Neural cell (in vitro differentiated cells): ENCODE results near the gene FBXO22. TPM values are rescaled to one million over a fixed set of nuclear protein-coding genes. Genes with fewer than 3 reads are reported as not detected.

Experiments
- H2AFZ ChIP-seq: fragments of 200-600, 300-800 bp; sonication (generic), shearing (Covaris generic); 2 replicates; pipeline ENCODE4 v1.6.0; 2014; ENCODE audit warnings: low read depth, mild to moderate bottlenecking, antibody characterized with exemption, low read length, moderate library complexity
- H3F3A ChIP-seq: fragments of 200-600 bp; shearing (Covaris generic); 2 replicates; pipeline ENCODE4 v1.6.1; 2016; ENCODE audit warnings: mild to moderate bottlenecking, moderate library complexity, mixed read lengths, antibody characterized with exemption, low read length; ENCODE audit not compliant: insufficient read depth, poor library complexity, severe bottlenecking
- H3K27ac ChIP-seq: fragments of 200-600, 300-800 bp; sonication (generic), shearing (Covaris generic); 2 replicates; pipeline ENCODE4 v1.5.1; 2014; ENCODE audit warnings: mild to moderate bottlenecking, low read length, moderate library complexity
- H3K27me3 ChIP-seq: fragments of 300-800, 200-600 bp; sonication (generic), shearing (Covaris generic); 2 replicates; pipeline ENCODE4 v1.6.0; 2014; ENCODE audit warnings: mild to moderate bottlenecking, low read depth, low read length, moderate library complexity; ENCODE audit not compliant: insufficient read depth
- H3K36me3 ChIP-seq: fragments of 300-800, 200-600 bp; sonication (generic), shearing (Covaris generic); 2 replicates; pipeline ENCODE4 v1.5.1; 2014; ENCODE audit warnings: mild to moderate bottlenecking, antibody characterized with exemption, low read length, moderate library complexity; ENCODE audit not compliant: insufficient read depth
- H3K4me2 ChIP-seq: fragments of 300-800, 200-600 bp; sonication (generic), shearing (Covaris generic); 2 replicates; pipeline ENCODE4 v1.6.0; 2014; ENCODE audit warnings: mild to moderate bottlenecking, low read length
- H3K4me3 ChIP-seq: fragments of 300-800, 200-600 bp; sonication (generic), shearing (Covaris generic); 2 replicates; pipeline ENCODE4 v1.5.1; 2014; ENCODE audit warnings: mild to moderate bottlenecking, low read length, moderate library complexity
- H3K79me2 ChIP-seq: fragments of 200-600 bp; shearing (Covaris generic); replicated peaks from 2 replicates; pipeline ENCODE4 v1.6.0; 2014; ENCODE audit warnings: mild to moderate bottlenecking, low read length, moderate library complexity; ENCODE audit not compliant: insufficient read depth
- H3K9ac ChIP-seq: fragments of 300-800, 200-600 bp; sonication (generic), shearing (Covaris generic); 2 replicates; pipeline ENCODE4 v1.6.1; 2016; ENCODE audit warnings: mild to moderate bottlenecking, low read length, mixed read lengths
- H3K9me2 ChIP-seq: fragments of 200-600 bp; shearing (Covaris generic); 2 replicates; pipeline ENCODE4 v1.6.1; 2016; ENCODE audit warnings: mild to moderate bottlenecking, low read length, mixed read lengths; ENCODE audit not compliant: insufficient read depth
- H3K9me3 ChIP-seq: fragments of 200-600, 300-800 bp; sonication (generic), shearing (Covaris generic); 2 replicates; pipeline ENCODE4 v1.6.1; 2016; ENCODE audit warnings: mild to moderate bottlenecking, mixed run types, low read length, moderate library complexity, mixed read lengths
- H4K20me1 ChIP-seq: fragments of 200-600 bp; shearing (Covaris generic); 2 replicates; pipeline ENCODE4 v1.6.1; 2016; ENCODE audit warnings: mild to moderate bottlenecking, mixed run types; ENCODE audit not compliant: insufficient read depth
- EP300 ChIP-seq: fragments of 450-650 bp; conservative IDR thresholded peaks from 2 replicates; pipeline ENCODE4 v1.6.1; 2014; ENCODE audit warnings: antibody characterized with exemption, mild to moderate bottlenecking, moderate library complexity; ENCODE audit not compliant: poor library complexity, severe bottlenecking
- EZH2 ChIP-seq: fragments of 200-600, 300-800 bp; shearing (Covaris generic), sonication (generic); IDR thresholded peaks from 2 replicates; pipeline ENCODE4 v1.6.1; 2014; ENCODE audit warnings: antibody characterized with exemption, low read length, borderline replicate concordance, mild to moderate bottlenecking; ENCODE audit not compliant: insufficient read depth, poor library complexity, severe bottlenecking
- MXI1 ChIP-seq: fragments of 450-650 bp; conservative IDR thresholded peaks from 2 replicates; pipeline ENCODE4 v1.6.1; 2014; ENCODE audit warnings: antibody characterized with exemption, mild to moderate bottlenecking; ENCODE audit not compliant: poor library complexity, severe bottlenecking
- POLR2AphosphoS5 ChIP-seq: IDR thresholded peaks from 2 replicates; pipeline ENCODE4 v1.6.1; 2012
- RAD21 ChIP-seq: fragments of 450-650 bp; conservative IDR thresholded peaks from 2 replicates; pipeline ENCODE4 v1.6.1; 2014; ENCODE audit warnings: antibody characterized with exemption, mild to moderate bottlenecking, moderate library complexity
- SMC3 ChIP-seq: fragments of 450-650 bp; conservative IDR thresholded peaks from 2 replicates; pipeline ENCODE4 v1.6.1; 2014; ENCODE audit warnings: antibody characterized with exemption, mild to moderate bottlenecking, moderate library complexity; ENCODE audit not compliant: poor library complexity
- TAF1 ChIP-seq: IDR thresholded peaks from 2 replicates; pipeline ENCODE4 v1.6.1; 2012; ENCODE audit warnings: low read depth
- polyA plus RNA-seq: library from polyadenylated mRNA; depleted of rRNA; stranded (reverse); fragments of >200 nt; gene quantifications from 2 replicates; pipeline ENCODE4 v1.2.3, GENCODE V29; 2014
- TF ChIP-seq, protein P1 (sequence below): fragments of 450-650 bp; IDR thresholded peaks from 2 replicates; pipeline ENCODE4 v1.5.1; 2014; ENCODE audit warnings: antibody characterized with exemption, mild to moderate bottlenecking, moderate library complexity; ENCODE audit not compliant: poor library complexity, severe bottlenecking
- TF ChIP-seq, protein P2 (sequence below): IDR thresholded peaks from 2 replicates; pipeline ENCODE4 v1.6.1; 2012; ENCODE audit warnings: borderline replicate concordance

Gene FBXO22
- polyA plus RNA-seq, 1 donor from 2014 or later: 52.3 TPM

DNA sequence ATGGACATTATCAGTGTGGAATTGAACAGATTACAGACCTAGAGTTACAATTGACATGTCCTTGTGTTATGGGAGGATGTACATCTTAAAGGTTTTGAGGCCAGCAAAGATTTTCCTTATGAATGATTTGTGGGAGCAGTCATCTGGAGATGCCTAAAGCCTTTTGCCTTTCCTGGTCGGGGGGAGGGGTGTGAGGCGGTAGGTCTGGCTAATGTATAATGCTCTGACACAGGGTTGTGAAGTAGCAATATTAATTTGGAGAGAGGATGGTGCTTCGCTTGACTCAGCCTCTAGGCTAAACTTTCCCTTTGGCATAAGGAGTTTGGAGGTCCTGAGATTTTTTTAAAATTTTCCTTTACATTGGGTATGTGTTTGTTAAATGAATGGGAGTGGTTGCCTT lies 23.3 kb downstream of the FBXO22 start:
- TF ChIP-seq, protein P1, sequence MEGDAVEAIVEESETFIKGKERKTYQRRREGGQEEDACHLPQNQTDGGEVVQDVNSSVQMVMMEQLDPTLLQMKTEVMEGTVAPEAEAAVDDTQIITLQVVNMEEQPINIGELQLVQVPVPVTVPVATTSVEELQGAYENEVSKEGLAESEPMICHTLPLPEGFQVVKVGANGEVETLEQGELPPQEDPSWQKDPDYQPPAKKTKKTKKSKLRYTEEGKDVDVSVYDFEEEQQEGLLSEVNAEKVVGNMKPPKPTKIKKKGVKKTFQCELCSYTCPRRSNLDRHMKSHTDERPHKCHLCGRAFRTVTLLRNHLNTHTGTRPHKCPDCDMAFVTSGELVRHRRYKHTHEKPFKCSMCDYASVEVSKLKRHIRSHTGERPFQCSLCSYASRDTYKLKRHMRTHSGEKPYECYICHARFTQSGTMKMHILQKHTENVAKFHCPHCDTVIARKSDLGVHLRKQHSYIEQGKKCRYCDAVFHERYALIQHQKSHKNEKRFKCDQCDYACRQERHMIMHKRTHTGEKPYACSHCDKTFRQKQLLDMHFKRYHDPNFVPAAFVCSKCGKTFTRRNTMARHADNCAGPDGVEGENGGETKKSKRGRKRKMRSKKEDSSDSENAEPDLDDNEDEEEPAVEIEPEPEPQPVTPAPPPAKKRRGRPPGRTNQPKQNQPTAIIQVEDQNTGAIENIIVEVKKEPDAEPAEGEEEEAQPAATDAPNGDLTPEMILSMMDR: no peak
- TF ChIP-seq MXI1: no peak
- H3K79me2 ChIP-seq: peaks cover 3% of the 10 kb centered on the region
- no peaks in the 10 kb centered on the region for H3F3A ChIP-seq
- no peak overlapping the region for H3K4me3 ChIP-seq
- H3K36me3 ChIP-seq: no peaks in the 10 kb centered on the region
- no peak overlapping the region for H3K27ac ChIP-seq
- no peak overlapping the region for H3K4me2 ChIP-seq
- H3K27me3 ChIP-seq: no peaks in the 10 kb centered on the region
- H3K9me3 ChIP-seq: no peaks in the 10 kb centered on the region
- no peak overlapping the region for H3K9ac ChIP-seq
- H3K9me2 ChIP-seq: no peaks in the 10 kb centered on the region
- H2AFZ ChIP-seq: no peak overlapping the region
- no peaks in the 10 kb centered on the region for H4K20me1 ChIP-seq

DNA sequence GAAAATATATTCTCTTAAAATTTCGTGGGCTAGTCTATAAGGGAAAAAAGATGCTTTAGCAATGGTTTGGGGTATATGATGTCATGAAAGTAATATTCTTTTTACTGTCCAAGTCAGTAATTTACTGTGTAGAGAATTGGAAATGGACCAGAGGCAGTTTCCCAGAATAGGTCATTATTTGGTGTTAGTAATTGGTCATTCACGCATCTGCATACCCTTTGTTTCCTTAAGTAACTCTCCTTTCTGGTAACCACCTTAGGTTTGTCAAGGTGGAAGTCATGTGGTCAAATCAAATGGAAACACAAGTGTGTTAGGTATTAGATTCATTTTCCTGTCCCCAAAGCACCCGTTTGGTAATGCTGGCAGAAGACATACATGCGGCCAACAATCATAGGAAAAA lies 23.9 kb downstream of the FBXO22 start:
- TF ChIP-seq TAF1 (no peak), EP300 (no peak), POLR2AphosphoS5 (no peak), EZH2 (no peak), MXI1 (no peak), SMC3 (no peak), RAD21 (no peak)
- TF ChIP-seq, protein P2, sequence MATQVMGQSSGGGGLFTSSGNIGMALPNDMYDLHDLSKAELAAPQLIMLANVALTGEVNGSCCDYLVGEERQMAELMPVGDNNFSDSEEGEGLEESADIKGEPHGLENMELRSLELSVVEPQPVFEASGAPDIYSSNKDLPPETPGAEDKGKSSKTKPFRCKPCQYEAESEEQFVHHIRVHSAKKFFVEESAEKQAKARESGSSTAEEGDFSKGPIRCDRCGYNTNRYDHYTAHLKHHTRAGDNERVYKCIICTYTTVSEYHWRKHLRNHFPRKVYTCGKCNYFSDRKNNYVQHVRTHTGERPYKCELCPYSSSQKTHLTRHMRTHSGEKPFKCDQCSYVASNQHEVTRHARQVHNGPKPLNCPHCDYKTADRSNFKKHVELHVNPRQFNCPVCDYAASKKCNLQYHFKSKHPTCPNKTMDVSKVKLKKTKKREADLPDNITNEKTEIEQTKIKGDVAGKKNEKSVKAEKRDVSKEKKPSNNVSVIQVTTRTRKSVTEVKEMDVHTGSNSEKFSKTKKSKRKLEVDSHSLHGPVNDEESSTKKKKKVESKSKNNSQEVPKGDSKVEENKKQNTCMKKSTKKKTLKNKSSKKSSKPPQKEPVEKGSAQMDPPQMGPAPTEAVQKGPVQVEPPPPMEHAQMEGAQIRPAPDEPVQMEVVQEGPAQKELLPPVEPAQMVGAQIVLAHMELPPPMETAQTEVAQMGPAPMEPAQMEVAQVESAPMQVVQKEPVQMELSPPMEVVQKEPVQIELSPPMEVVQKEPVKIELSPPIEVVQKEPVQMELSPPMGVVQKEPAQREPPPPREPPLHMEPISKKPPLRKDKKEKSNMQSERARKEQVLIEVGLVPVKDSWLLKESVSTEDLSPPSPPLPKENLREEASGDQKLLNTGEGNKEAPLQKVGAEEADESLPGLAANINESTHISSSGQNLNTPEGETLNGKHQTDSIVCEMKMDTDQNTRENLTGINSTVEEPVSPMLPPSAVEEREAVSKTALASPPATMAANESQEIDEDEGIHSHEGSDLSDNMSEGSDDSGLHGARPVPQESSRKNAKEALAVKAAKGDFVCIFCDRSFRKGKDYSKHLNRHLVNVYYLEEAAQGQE: no peak
- TF ChIP-seq, protein P1: no peak
- no peaks in the 10 kb centered on the region for H4K20me1 ChIP-seq
- H3K79me2 ChIP-seq: peaks cover 3% of the 10 kb centered on the region
- H3K4me3 ChIP-seq: no peak overlapping the region
- no peak overlapping the region for H3K27ac ChIP-seq
- H3K27me3 ChIP-seq: no peaks in the 10 kb centered on the region
- no peaks in the 10 kb centered on the region for H3F3A ChIP-seq
- H3K4me2 ChIP-seq: no peak overlapping the region
- H3K9me3 ChIP-seq: no peaks in the 10 kb centered on the region
- peaks cover 2% of the 10 kb centered on the region for H3K36me3 ChIP-seq
- no peak overlapping the region for H3K9ac ChIP-seq
- no peak overlapping the region for H2AFZ ChIP-seq
- H3K9me2 ChIP-seq: no peaks in the 10 kb centered on the region
